Coronary artery (tissue), 2 donors: ENCODE results near the gene GZMM.

Experiments used
- DNase-seq: peaks from one replicate; pipeline ENCODE4 v3.0.0-alpha.2; 2017; ENCODE audit warnings: low spot score
- H3K27ac ChIP-seq, 2 donors: fragments of 200-600 bp; sonication (generic); one replicate each; pipeline ENCODE4 v1.5.1; 2016 to 2019
- H3K4me3 ChIP-seq: fragments of 200-600 bp; sonication (generic); 2 replicates; pipeline ENCODE4 v1.5.1; 2016; ENCODE audit warnings: mild to moderate bottlenecking, moderate library complexity
- CTCF ChIP-seq: fragments of 200-600 bp; sonication (generic); IDR thresholded peaks from one replicate; pipeline ENCODE4 v1.5.1; 2019; ENCODE audit warnings: antibody characterized with exemption

GZMM gene

DNA sequence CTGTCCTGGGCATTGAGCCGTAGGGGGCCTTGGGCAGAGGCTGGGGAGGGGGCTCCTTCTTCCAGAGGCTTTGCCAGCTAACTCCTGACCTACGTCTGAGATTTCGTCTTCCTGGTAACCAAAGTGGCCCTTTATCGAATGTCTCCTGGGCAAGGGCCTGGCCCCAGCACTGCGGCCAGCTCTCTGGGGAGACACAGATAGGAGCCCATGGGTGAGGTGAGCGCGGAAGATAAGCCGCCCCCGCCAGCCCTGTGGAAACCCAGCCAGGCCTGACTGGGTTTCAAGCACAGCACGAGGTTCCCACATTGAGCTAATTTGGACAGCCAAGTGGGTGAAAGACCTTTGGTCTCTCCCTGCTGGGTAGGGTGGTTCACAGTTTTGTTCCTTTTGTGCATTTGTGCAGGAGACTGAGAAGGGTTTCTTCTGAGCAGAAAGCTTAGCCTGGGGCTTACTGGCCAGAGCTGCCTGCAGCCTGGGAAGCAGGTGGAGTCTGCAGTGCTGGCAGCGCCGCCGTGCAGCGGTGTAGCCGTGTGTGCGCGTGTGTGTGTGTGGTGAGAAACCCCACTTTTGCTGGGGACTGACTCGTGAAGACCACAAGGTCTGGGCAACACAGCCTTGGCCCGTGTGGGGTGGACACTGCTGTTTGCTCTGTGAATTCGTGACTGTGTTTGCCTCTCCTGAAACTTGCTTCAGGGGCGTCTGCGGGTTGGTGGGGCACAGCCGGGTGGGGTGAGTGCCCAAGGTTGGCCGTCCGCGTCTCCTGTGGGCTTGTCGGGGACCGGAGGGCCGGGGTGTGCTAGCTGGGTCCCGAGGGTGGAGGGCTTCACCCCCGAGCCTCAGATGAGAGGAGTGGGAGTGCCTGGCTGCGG is 31.0 kb downstream of the GZMM start:
- Histone ChIP-seq H3K27ac (peak overlapping the region in 1 of 2 donors; percentile 16), H3K4me3 (peak overlapping the region; percentile 56)
- DNase-seq = no peak
- TF ChIP-seq CTCF = no peak

DNA sequence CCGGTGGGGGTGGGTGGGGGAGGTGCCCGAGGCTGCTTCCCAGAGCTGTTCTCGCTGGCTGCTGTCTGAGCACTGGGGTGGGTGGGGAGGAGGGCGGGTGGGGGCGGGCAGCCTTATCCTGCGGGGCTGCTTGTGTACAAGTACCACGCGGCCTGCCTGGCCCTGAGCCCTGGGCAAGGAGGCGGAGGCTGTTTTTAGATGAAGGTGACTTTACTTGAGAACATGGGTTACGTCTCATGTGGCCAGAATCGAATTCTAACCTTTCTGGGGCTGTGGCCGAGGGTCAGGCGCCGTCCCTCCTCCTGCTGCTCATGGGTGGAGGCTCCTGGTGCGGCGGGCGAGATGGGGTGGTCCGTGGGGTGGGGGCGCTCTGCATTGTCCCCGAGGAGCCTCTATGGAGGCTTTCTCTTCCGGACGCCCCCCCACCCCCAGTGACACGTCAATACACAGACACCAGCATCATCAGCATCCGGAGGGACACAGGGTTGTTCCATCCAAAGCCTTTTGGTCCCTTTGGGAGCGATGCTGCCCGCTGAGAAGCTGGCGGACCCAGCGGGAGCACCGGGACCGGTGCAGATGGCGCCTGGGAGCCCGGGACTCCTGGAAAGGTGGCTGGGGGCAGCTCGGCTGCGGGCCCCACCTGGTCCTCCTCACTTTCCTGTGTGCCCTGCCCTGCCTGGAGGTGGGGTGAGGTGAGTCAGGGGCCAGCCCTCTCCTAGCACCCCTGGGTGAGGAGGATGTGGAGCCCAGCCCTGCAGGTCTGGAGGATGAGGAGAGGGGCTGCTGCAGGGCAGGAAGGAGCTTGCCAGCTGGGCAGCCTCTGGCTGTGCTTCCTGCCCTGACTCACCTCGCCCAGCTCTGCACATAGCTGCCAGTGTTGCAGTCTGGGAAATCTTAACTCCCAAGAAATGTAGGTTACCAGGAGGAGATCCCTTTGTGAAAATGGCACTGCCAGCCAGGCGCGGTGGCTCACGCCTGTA is 32.0 kb downstream of the GZMM start:
- Histone ChIP-seq H3K4me3 (peak overlapping the region; percentile 56), H3K27ac (peak overlapping the region in 1 of 2 donors; percentile 16)
- no peak for DNase-seq
- TF ChIP-seq CTCF = no peak

GRCh38 chr19:576768-577438 is 33.0 kb downstream of the GZMM start:
- H3K27ac ChIP-seq = no peak overlapping the region
- TF ChIP-seq CTCF = no peak
- H3K4me3 ChIP-seq = no peak overlapping the region
- DNase-seq = no peak

DNA sequence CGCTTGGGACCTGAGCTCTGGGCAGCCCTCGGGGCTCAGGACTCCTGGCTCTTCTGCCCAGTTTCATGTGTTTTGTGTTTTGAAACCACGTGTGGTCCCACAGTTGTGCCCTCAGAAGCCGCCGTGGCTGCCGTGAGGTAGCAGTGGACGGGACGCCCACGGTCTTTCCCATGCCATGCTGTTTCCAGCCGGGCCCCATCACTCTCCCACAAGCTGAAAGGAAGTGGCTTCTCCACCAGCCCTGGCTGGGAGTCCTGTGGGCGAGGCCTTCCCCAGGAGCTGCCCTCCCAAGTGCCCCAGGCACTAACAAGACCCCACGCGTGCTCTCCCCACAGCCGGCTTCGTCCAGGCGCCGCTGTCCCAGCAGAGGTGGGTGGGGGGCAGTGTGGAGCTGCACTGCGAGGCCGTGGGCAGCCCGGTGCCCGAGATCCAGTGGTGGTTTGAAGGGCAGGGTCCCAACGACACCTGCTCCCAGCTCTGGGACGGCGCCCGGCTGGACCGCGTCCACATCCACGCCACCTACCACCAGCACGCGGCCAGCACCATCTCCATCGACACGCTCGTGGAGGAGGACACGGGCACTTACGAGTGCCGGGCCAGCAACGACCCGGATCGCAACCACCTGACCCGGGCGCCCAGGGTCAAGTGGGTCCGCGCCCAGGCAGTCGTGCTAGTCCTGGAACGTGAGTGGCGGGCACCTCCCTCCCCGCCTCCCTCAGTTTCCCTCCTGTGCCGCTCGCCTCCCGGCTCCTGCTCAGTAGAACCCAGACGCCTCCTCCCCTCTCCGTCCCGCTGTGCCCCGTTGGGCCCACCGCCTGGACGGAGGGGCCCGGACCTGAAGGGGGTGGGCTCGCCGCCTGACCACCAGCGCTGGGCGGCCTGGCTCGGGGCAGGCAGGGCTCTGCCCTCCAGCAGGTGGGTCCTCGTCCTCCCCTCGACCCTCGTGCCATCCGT is 33.9 kb downstream of the GZMM start:
- Histone ChIP-seq H3K4me3 (no peak overlapping the region), H3K27ac (no peak overlapping the region)
- no peak for DNase-seq
- TF ChIP-seq CTCF = no peak

DNA sequence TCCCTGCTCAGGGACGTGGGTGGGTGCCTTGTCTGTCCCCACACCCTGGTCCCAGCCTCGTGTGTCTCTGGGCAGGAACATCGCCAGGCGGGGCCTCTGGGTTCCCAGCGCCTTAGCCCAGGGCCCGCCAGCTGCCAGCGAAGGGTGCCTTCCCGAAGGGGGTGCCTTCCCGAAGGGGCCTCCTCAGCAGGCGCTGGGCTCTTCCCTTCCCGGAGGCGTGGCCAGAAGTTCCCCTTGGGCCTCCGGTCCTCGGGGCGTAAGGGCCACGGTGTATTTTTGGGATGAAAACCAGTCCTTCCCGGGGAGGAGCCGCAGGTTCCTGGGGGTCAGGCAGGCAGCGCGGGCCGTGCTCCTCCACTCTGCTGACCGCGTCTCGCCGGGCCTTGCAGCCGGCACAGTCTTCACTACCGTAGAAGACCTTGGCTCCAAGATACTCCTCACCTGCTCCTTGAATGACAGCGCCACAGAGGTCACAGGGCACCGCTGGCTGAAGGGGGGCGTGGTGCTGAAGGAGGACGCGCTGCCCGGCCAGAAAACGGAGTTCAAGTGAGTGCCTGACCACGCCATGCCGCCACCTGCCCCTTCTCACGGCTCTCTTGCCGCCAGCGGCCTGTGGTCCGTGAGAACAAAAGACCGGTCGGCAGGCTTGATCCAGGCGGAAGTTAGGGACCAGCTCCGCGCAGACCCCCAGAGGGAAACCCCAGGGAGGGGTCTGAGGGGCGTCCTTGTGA is 35.4 kb downstream of the GZMM start:
- no peak for TF ChIP-seq CTCF
- no peak for DNase-seq
- no peak overlapping the region for H3K4me3 ChIP-seq
- H3K27ac ChIP-seq = no peak overlapping the region
